Effector CD4-positive, alpha-beta T cell (primary cell): ENCODE data around the gene RAB36.
A peak's percentile ranks its signal among the peaks of the same experiment; 100 is the strongest.

ENCODE experiments used
- DNase-seq: peaks from one replicate; pipeline ENCODE4 v3.0.0-alpha.2; 2020

RAB36 gene

DNA sequence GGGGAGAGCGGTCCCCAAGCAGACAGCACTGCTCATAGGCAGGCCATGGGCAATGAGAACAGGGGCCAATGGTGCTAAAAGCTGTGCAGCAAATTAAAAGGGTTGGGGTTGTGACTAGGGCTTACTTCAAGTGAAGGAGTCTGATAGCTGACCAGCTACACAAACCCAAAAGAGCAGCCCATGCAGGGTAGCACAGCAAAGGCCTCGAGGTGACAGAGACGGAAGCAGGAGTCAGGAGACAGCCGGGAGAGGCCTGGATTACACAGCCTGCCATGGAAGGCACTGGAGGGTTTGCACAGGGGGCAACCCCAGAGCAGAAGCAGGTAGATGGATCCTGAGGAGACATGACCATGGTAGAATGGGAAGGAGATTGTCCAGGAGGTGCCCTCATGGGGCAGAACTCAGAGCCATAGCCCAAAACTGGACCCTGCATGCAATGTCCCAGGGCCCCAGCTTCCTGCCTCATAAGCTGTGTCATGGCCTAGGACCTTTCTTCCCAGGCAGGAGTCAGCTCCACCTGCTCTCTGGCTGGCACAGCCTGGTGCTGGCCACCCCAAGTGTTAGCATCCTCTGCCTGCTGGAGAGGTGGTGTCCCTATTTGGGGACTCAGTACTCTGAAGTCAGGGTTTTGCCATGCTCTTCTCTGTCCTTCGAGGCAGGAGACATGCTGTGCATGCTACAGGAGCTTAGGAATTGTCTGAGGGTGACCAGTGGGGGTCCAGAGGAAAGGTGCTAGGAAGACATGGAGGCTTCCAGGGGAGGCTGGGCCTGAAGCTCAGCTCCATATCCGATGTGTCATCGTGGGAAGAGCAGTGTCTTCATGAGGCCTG, 36.8 kb upstream of the RAB36 start:
- no peak for DNase-seq

GRCh38 chr22:23109079-23109347, 36.3 kb upstream of the RAB36 start:
- DNase-seq: no peak

- DNase-seq: no peak
Measured at GRCh38 chr22:23109441-23109978, 35.8 kb upstream of the RAB36 start.

- DNase-seq: no peak
Measured at GRCh38 chr22:23110190-23110921, 34.9 kb upstream of the RAB36 start.

DNA sequence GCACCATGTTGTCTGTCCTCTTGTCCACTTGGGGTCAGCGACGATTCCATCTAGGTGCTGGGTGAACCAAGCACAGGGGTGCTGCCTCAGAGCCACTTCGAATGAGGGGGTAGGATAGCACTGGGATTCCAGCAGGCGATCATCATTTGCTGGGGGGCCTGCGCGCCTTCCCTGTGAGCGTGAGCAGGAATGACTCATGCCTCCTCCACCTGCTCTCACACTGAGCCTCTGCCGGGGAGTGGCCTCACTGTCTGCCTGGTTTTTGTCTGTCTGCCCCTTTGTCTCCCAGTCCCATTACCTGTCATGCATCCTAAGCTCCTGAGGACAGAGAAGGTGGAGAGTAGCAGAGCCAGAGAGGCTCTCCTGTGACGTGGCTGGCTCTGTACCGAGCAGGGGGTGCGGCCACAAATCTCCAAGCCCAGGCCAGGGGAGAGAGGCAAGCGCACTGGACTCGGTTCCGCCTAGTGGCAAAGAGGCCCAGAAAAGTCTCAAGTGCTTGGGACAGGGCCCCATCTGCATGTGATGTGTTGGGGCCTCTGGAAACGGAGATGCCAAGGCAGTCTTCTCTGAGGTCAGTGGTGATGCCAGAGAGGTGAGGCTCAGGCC, 34.3 kb upstream of the RAB36 start:
- DNase-seq: no peak

DNA sequence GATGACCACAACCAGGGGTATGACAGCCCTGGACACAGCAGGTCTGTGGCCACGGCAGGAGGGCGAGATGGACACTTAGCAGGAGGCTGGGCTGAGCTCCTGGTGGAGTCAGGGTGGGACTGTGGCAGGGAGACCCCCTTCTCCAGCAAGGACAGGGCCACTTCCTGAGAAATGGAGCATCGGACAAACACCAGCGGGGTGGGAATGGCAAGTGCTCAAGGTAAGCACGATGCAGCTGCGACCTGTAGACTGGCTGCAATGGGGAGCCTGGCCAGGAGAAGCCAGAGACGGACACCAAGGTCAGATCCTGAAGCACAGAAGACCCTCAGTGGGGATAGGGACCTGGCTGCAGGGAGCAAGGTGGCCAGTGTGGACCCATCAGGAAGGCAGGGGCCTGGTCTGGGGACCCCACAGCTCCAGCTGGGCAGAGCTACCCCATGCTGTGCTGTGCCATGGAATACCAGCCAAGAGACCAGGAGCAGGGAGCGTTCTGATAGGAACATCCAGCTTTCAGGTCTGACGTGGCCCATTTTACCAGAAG, 32.7 kb upstream of the RAB36 start:
- no peak for DNase-seq

DNA sequence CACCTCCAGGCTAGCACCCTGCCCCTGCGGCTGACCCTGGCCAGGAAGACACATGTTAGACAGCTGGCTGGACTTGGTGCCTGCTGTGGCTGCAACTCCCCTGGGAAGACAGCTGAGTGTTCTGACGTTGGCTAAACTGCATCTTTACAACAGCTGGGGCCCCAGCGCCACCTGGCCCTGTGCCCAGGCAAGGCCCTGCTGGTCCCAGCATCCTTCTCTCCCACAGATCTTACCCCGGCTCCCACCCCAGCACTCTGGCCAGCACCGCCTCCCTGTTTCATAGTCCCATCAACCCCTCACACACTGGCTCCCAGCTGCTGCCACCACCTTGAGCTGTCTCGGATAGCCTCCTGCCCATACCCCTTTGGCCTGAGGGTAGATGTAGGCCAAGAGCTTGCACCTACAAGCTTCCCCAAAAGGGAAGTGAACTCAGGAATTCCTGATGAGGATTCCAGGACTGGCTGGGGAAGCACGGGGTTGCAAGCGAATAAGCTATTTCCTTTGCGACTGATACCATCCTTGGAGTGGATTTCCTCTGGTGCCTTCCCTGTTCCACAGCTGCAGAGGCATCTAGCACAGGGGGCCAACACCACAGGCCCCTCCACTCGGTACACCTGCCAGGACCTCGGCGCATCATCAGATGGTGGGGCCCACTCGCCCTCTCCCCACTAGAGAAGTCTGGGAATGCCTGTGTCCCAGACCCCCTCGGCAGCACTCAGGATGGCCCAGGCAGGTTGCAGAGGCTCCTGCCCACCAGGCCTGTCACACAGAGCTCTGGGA, 32.0 kb upstream of the RAB36 start:
- DNase-seq: no peak

DNA sequence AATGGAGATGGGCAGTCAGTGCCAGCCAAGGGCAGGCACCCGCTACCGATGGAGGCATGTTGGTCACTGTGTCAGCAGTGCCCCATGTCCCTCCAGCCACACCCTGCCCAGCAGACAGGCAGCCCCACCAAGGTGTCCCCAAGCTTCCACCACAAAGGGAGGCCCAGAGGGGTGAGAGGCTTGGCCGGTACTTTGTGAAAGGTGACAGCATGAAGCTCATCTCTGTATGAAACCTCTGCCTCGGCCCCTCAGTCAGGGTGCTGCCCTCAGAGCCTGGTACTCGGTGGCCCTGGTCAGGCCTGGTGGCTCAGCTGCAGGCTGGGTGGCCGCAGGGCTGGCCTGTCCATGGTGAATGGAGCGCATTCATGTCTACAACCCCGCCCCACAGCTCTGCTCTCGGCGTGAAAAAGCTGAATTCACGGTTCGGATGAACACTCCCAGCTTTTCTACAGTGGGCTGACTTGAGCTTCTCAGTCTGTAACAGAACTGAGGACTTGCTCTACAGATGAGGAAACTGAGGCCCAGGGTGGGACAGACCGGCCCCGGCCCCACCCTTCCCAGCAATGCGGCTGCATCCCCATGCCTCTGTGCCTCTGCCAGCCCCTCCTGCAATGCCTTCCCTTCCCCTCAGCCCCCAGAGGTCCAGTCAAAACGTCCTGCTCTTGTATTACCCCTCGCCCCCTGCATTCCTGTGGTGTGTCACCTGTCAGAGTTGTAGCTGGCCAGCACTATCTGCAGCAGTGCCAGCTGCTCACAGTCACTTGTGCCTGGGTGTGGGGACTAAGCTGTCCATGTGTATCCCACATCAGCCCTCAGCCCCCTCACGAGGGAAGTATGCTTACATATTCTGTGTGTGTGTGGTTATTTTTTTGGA, 31.2 kb upstream of the RAB36 start:
- DNase-seq: no peak

GRCh38 chr22:23114721-23115020, 30.6 kb upstream of the RAB36 start:
- no peak for DNase-seq

DNA sequence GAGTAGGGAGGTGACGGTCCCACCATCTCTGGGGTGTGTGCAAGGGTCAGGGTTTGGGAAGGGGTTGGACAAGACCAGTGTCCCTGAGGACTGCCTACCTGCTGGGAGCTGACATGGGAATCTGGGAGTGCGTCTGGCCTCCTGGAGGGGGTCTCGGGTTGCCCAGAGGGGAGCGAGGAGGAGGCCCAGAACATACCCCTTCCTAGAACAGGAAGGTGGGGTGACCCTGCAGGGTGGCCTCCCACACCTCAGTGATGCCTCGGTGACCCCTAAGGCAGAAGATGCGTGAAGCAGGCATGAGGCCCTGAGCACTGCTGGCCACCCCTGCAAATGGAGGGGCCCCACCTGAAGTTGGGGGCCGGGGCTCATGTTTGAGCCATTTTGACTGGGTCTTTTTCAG, 29.9 kb upstream of the RAB36 start:
- DNase-seq: no peak

DNA sequence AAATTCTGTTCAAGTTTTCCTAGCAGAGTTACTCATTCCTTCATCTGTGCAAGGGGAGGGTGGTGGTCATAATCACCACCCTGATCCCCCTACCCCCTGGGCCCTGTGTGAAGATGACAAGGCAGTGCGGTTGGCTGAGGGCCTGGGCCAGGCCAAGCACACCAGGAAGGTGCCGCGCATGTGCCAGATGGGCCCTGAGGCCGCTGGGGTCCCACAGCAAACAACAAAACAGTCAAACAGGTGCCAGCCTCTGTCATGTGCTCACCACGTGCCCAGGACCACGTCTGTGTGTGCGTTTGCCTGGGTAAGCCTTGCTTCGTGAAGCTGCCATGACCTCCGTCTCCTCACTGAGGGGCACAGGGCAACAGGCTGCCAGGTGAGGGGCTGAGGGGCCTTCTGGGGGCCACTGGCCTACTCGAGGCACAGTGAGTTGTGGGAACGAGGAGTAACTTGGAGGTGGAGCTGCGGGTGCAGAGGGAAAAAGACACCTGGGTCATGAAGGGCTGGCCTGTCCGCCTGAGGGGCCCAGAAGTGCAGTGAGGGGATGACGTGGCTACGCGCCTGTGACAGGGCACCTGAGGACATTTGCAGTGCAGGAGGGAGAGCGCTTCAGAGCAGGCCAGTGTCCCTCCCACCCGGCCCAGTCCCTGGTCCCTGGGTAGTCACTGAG, 29.3 kb upstream of the RAB36 start:
- no peak for DNase-seq

GRCh38 chr22:23116506-23117263, 28.6 kb upstream of the RAB36 start:
- no peak for DNase-seq

- no peak for DNase-seq
Measured at GRCh38 chr22:23117275-23117674, 28.0 kb upstream of the RAB36 start.

- no peak for DNase-seq
Measured at GRCh38 chr22:23117891-23118646, 27.2 kb upstream of the RAB36 start.

- no peak for DNase-seq
Measured at GRCh38 chr22:23118647-23119493, 26.4 kb upstream of the RAB36 start.

DNA sequence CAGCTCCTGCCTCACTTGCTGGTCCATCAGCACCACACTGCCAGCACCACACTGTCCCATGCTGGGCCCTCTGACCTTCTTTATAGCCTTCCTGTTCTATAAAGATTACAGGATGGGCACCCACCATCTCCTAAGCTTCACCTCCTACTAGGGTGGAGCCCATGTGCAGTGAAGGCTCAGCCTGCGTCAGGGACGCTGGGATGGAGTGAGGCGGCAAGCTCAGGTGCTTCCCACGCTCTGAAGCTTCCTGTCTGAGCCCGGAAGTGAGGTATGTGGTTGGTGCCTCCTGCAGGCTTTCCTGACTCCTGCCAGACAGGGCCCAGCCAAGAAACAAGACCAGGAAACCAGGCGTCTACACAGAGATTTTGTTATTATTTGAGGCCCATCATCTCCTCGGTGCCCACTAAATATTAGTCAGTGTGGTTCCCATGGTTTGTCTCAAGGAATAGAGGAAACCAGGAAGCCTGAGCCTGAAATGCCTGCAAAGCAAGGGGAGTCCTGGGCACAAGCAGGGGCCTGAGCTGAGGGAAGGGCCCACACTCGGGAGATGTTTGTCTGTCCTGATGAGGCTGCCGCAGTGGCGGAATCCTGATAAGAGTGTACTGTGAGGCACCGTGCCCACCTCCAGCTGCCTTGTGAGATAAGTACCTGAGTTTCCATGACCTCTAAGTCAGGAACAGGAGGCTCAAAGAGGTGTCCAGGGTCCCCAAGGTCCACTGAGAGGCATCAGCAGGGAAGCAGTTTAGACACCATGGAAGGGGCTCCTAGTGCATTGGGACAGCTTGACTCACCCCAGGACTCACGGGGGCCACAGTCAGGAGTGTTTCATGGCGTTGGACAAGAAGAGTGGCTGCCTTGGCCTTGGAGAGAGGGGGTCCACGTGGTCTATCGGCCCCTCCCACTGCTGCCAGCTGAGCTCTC, 25.5 kb upstream of the RAB36 start:
- peak; percentile 55 for DNase-seq

DNA sequence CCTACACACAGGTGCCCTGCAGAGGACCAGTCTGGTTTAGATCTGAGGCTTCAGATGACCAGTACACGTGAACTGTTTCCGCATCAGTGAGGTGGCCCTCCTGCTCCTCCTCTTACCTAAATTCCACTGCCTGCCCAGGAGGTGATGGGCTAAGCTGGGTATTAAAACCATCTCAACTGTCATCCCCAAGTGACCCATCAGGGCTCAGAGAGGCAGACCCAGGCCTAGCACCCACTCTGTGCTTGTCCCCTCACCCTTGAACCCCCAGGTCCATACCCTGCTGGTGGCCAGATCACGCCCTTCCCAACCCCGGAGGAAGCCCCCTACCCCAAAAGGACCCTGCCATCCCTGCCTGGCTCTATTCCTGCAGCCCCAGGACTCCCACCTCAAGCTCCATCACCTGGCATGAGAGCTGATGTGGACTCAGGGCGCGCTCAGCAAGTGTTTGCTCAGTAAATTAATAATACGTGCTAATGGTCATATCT, 24.8 kb upstream of the RAB36 start:
- no peak for DNase-seq
